ENCODE data around the gene MARK3.

The MARK3 gene

DNA sequence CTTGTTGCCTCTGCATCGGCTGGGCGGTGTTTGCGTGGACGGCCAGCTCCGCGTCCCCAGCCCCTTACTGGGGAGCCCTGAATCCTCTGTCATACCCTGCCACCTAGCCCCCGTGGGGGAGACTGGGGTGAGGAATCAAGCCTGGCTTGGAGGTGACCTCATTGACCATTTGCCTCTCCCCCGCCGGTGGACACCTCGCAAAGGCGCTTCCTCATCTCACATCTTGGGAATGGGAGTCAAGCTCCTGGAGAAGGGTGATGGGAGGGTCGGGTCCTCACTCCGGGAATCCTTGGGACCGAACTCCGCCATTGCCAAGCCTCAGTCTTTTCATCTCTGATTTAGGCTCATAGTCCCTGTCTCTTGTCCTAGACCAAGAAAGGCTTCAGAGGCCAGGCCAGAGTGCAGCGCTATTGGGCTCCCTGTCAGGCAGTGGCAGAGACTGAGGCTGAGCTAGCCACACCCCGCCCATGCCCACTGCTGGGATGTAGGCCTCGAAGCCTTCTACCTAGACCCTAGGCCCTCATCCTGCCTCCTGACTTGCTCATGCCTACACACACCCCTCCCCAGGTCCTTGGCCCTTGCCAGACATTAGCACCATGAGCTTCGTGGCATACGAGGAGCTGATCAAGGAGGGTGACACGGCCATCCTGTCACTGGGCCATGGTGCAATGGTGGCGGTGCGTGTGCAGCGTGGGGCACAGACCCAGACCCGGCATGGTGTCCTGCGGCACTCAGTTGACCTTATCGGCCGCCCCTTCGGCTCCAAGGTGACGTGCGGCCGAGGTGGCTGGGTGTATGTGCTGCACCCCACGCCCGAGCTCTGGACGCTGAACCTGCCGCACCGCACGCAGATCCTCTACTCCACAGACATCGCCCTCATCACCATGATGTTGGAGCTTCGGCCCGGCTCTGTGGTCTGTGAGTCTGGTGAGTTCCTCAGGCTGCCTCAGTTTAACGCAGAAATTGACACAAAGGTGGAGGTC lies 144.5 kb downstream of the MARK3 start:
- no peak for DNase-seq

DNA sequence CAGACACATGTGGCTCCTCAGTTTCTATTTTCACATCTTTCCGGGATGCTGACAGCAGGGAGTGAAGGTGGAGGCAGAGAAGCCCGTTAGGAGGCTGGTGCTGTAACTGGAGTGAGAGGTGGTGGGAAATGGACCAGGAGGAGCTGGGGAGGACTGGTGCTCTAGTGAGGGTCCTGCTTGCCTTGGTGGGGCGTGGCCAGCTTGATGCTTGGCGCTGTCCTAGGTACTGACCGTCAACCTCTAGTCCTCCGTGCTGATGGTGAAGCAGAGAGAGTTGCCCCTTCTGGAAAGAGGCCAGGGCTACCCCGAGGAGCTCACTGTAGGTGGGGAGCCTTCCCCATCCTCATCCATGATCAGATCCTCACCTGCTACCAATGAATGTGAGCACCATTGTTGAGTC lies 145.2 kb downstream of the MARK3 start:
- no peak for DNase-seq

DNA sequence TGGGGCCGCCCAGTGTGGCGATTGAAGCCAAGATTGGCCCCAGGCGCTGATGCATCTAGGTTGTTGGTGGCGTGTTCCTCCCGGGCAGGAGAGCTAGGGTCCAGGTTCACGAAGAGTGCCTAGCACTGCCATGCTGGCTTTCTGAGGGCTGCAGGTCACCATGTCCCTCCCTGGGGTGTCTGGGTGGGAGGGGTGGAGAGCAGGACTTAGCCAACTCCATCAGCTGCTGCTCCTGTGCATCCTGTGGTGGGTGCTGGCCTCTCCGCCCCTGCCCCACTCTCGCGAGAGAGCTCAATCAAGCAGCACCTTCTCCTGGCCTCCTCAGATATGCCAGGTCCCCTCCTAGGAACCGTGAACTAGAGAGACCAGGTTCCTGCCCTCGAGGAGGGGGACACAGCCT lies 145.6 kb downstream of the MARK3 start:
- DNase-seq: no peak

DNA sequence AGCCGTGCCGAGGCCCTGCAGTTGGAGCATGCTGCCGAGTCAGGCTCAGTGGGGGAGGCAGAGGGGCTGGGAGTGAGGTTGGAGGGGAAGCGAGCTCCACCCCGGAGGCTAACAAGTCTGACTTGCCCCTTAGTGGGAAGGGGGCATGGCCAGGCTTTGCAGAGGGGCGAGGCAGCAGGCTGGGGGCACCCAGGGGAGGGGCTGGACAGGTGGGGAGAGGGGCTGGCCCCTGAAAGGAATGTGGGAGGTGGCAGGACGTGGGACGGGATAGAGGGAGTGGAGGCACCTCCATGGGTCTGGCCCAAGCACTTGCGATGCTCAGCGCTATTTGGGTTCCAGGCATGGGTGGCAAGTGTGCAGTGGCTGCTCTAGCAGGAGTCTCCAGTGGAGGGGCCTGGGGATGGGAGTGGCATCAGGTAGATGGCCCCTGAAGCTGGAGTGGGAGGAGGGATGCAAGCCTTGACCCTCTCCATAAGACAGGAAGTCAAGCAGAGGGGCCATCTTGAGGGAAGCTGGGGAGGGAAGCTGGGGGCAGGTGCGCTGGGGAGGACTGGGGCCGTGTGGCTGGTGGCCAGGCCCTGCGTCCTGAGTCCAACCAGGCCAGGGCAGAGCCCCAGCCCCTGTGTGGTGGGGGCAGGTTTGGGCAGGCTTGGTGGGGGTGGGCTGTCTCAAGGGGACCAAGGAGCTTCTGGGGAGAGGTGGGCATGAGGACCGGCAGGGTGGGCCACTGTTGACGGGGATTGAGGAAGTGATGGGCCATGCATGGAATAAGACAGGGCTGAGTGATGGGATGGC lies 146.4 kb downstream of the MARK3 start:
- no peak for DNase-seq

DNA sequence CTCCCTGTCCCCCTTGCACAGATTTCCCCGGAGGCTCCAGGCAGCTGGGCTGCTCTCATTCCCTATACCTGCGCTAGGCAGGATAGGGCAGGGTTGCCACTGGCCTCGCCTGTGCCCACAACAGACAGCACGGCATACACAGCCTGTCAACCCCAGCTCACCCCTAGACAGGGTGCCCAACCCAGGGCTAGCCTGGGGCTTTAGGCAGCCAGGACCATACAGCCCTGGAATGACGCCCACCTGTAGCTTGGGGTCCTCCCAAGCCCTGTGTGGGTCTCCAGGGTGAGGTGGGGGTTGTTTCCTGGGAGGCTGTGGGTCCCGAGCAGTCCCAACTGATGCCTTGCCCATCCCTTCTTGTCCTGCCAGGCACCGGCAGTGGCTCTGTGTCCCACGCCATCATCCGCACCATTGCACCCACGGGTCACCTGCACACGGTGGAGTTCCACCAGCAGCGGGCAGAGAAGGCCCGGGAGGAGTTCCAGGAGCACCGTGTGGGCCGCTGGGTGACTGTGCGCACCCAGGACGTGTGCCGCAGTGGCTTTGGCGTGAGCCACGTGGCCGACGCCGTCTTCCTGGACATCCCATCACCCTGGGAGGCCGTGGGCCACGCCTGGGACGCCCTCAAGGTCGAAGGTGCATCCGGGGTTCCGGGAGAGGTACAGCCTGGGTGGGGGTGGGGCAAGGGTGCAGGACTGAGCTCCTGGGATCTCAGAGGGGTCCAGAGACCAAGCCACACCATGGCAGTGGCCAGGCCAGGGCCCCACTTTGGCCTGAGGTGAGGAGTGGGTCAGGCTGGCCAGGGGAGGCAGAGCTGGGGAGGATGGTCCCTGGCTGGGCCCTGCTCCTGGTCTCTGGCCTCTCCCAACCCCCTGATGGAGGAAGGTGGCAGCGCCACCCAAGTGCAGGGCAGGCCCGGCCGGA lies 147.3 kb downstream of the MARK3 start:
- no peak for DNase-seq

DNA sequence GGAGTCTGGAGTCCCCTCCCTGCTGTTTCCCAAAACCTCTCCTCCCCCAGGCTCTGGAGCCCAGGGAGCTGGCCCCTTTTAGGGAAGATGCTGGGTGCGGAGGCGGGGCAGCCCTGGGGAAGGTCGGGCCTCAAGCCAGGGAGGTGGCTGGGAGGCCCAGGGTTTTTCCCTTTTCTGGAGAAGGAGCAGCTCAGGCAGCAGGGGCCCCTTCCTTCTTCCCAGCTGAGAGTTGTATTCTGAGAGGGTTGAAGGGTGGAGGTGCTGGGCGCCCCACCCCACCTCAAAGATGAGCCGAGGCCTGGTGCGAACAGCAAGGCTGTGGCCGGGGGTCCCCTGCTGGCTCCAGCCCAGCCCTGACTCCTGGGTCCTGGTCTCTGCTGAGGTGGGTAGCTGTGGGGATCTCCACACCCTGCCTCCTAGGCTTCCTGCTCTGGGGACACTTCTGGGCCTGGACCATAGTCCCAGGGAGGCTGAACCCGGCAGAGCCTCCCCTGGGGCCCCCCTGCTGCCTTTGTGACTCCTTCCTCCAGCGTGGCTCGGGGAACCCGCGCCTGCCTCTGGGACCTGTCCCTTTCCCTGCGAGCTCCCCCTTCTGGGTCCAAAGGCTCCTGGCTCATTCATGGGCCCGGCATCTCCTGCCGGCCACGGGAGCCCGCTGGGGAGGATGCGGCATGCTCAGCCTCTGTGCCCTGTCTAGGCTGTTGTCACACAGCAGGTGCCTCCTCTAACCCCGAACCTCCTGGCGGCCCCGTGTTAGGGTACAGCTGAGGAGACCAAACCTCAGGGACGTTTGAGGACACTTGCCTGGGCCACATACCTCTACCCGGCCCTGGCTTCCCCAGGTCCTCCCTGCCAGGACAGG lies 148.2 kb downstream of the MARK3 start:
- no peak for DNase-seq

DNA sequence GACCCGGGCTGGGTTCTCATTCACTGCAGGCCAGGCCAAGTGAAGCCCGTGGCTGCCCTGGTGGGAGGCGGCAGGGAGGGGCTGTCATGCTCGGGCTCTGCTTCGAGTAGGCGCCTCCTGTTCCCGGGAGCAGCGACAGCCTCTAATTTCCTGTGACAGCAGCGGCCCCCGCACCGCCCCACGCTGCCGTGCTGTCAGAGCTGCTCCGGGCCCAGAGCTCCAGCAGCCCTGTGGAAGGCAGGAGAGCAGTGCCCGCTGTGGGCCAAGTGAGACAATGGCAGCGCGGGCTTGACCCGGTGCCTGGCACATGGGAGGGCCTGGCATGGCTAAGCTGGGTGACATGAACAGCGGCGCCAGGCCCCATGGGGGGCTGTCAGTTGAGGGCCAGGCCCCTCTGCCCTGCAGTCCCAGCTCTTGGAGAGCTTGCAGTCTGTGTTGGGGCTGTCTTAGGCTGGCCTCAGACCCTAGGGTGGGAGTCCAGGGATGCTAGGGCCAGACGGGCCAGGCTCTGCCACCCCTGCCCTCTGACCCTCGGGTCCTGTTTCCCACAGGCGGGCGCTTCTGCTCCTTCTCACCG lies 148.9 kb downstream of the MARK3 start:
- no peak for DNase-seq

DNA sequence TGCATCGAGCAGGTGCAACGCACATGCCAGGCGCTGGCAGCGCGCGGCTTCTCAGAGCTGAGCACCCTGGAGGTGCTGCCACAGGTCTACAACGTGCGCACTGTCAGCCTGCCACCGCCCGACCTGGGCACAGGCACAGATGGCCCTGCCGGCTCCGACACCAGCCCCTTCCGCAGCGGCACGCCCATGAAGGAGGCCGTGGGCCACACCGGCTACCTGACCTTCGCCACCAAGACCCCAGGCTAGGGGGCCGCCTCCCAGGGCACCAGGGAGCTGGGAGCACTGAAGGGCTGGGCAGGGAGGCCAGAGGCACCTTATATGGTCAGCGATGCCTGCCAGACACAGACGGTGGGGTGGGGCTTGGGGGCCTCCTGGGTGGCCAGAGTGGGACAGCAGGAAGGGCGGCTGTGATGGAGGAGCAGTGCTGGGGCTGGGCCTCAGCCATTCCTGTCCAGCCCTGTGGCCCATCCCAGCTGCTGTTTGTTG lies 149.4 kb downstream of the MARK3 start:
- no peak for DNase-seq

DNA sequence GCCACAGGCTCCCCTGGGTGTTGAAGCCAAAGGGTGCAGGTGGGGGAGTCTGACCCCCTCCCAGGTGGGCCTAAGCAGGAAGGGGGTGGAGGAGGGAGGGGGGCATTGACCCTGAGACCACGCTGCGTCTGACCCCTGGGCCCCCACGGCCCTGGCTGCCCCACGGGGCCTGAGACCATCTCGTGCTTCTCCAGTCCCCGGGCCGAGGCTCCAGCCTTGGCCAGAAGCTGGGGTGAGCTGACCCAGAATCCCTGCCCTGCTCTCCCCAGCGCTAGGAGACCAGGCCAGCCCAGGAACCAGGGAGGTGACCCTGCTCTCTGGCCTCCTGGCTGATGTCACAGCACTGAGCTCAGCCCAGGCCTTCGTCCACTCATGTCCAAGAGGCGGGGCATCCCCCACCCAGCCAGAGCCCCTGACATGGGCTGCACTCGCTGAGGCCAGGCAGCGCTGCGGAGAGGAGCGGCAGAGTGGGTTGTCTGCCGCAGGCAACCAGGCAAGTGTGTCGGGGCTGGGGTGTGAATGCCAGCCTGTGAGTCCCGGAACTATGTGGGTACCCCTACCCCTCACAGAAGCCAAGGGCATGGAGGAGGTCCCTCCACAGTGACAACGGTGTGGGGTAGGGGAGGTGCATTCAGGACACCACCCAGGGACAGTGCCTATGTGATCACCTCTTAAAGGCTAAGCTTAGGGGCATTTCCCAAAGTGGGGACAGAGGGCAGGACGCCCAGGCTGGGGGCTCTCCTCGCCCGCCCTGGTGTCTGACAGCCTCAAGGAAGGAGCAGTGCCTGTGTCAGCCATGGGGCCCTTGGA lies 150.1 kb downstream of the MARK3 start:
- DNase-seq: no peak

DNA sequence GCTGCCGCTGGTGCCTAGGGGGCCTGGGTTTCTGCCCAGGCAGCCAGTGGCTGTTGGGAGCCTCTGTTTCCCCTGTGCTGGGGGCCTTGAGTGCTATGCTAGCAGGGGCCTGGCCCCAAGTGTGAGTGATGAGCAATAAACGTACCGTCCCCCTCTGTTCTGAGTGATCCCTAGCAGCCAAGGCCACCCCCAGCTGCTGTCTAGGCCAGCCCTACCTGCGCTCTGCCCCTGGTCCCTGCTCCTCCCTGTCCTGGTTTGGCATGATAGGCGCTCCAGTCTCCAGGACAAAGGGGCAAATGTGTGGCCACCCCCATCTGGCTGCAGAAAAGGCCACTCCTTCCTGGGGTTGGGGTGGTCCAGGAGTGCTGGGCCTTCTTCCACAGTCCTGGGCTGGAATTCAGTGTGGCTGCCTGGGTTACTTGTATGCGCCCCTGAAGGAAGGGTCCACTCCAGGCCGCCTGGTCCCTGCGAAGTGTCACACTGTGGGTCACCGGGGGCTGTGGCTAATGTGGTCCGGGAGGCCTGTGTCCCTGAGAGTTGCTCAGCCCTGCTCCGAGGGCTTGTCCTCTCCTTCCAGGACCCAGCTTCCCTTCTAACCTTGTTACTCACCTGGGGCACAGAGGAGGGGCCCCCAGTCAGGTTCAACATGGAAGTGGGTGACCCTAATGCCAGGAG lies 150.8 kb downstream of the MARK3 start:
- DNase-seq: no peak

DNA sequence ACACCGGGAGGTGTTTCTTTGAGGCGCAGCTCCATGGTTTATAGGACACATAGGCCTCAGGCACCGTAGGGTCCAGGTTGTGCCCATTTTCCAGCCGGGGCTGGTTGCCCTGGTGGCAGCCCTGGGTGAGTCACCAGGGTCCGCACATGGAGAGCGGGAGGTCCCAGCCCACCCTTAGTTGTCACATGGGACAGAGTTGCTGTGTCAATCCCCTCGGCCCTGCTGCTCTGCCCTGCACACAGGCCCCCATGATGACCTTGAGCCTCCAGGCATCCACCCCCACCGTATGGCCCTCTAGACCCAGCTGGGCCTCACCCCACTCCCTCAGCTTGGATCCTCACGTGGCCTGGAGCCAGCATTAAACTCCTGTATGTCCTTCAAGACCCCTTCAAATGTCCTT lies 151.5 kb downstream of the MARK3 start:
- no peak for DNase-seq

DNA sequence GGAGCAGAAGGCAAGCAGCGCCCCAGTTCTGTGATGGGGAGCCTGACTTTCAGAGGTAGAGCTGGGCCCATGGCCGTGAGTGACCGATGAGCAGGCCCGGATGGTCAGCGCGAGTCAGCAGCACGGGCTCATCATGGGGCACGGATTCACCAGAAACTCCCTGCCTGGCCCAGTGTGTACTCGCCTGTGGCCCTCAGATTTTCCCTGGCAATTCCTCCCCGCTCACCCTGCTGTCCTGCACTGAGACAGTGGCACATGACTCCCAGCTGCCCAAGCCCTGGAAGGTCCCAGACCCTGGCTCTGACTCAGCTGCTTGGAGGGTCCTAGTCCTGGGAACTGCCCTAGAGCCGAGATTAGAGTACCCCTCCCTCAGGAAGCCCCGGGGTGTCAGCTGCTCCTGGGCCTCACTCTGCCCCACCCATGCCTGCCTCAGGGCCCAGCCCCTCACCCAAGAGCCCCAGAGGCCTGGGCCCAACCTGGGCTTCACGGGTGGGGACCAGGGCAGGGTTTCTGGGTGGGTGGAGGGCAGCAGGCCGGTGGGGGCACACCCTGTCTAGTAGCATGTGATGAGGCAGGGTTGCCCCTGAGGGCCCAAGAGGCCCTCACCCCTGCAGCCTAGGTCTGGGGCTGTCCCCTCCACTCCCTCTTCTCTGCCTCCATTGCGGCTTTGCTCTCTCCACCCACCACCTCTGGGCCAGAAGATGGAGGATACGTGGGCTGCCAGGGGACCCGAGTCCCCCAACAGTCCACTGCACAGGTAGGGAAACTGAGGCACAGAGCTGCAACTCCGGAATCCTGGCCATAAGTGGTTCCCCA lies 152.2 kb downstream of the MARK3 start:
- no peak for DNase-seq

DNA sequence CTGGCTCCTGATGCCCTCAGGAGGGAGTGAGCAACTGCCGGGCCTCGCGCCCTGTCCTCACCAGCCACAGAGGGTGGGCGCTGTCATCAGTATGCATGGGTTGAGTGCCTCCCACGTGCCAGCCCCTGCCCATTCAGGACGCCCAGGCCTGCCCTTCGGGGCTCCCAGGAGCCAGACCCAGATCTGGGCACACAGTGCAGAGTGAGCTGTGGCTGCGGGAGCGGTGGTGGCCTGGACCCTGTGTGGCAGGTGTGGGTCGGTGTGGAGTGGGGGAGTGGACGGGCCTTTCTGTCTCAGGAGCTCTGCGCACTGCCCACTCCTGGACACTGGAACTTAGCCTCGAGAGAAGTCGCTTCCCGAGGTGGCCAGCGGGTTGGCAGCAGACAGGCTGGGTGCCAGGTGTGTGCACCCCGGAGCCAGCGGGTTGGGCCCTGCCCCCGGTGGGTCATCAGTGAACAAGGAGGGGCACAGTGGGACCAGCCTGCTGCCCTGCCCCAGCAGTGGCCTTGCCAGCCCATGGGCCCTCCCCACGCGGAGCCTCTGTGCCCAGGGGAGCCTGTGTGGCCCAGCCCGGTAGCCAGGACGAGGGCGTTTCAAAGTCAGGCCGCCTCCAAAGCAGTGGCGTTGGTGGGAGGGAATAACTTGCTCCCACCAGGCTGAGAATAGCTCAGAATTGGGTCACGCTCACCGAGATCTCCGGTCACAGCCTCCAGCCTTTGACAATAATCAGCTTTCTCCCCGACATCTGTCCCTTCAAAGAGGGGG lies 153.3 kb downstream of the MARK3 start:
- no peak for DNase-seq

DNA sequence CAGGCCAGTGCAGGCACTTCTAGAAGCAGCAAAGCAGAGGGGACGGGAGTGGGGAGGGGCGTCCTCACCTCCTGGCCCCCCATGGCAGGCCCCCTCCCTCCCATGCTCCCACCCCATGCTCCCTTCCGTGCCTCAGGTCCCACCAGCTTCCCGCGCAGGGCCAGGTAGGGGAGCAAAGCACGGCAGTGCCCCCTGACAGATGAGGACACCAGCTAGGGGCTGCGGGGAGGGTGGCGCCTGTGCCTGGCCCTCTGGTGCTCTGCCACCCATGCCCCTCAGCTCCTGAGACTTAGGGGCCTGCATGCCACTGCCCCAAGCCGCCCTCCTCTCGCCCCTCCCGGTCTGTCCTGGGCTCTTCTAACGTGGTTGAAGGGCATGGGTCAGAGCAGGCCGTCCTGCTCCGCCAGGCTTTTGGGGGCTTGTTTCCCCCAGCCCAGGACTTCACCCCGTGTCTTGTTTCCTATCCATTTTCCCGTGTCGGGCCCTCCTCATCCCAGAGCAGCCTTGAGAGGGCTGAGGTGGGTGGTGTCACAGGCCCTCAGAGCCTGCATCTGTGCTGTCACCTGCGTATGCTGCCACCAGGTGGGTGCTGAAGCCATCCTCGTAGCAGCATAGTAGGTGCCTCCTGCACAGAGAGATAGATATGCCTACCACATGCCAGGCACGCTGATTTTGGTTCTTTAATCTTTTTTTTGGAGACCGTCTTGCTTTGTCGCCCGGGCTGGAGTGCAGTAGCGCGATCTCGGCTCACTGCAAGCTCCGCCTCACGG lies 154.0 kb downstream of the MARK3 start:
- no peak for DNase-seq

DNA sequence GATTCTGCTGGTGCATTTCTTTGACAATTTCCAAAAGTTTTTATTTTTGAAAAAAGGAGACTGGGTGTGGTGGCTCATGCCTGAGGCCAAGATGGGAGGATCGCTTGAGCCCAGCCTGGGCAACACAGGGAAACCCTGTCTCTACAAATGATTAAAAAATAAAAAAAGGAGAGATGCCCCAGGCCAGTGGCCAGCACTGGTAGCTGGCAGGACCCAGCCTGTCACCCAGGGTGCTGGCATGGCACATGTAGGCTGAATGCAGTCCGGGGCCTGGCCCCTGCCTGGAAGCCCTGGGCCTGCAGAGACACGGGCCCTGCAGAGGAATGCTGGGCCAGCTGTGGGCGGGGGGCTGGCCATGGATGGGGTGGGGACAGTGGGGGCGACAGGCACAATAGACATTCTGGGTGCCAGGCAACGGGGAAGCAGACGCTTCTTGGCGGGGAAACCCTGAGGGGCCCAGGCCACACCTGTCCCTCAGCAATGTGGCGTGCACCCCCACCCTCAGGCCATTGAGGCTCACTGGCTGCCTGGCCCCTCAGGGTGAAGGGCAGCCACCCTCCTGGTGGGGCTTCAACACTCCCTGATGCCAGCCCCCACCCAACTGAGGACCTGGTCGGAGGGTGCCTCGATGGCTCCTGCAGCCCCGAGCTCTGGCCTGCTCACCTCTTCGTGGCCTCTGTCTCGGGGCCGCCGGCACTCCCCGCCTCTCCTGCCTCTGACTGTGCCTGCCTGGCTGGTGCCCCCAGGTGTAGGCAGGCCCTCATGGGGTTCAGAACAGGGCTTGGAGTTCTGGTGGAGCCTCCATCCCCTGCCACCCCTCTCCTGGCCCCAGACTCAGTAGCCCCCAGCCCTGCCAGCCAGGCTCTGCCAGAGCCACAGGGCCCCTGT lies 155.8 kb downstream of the MARK3 start:
- DNase-seq: no peak
